ENCODE results near the gene SF3B4. TPM values are rescaled to one million over a fixed set of nuclear protein-coding genes. Genes with fewer than 3 reads are reported as not detected.

The SF3B4 gene
- total and polyA plus RNA-seq, 2 of the 13 experiments (the other 11 are each of a cell fraction or from before 2014, with no cell fraction given), result 13.8 to 14.8 TPM

- TF ChIP-seq MYNN (CRISPR knock-in tag; IDR thresholded peaks at IDR 0.05; ENCODE audit: low read depth) (no peak), ZNF672 (CRISPR knock-in tag; IDR thresholded peaks at IDR 0.05) (no peak), ZC3H4 (CRISPR knock-in tag; IDR thresholded peaks at IDR 0.05; ENCODE audit: borderline replicate concordance) (peak; percentile 97), CSRNP1 (CRISPR knock-in tag; IDR thresholded peaks at IDR 0.05) (peak; percentile 19; the same call in 1 of the 2 replicates), ATAD3A (CRISPR knock-in tag; IDR thresholded peaks at IDR 0.05) (no peak), PAF1 (CRISPR knock-in tag; IDR thresholded peaks at IDR 0.05) (no peak), SMAD1 (CRISPR knock-in tag; IDR thresholded peaks at IDR 0.05; ENCODE audit: borderline replicate concordance, low read depth) (peak; percentile 15; the same call in 1 of the 2 replicates), MTA1 (CRISPR knock-in tag; IDR thresholded peaks at IDR 0.05; ENCODE audit: borderline replicate concordance) (no peak), ZMAT3 (CRISPR knock-in tag; conservative IDR thresholded peaks at IDR 0.05) (0 out of 2 replicates have a peak, but pooled peaks have one; percentile 22), ZNF20 (CRISPR knock-in tag; IDR thresholded peaks at IDR 0.05) (no peak), ZNF337 (CRISPR knock-in tag; IDR thresholded peaks at IDR 0.05; ENCODE audit: borderline replicate concordance, low read depth) (no peak), BCLAF1 (IDR thresholded peaks at IDR 0.05) (no peak), ZNF556 (CRISPR knock-in tag; IDR thresholded peaks at IDR 0.05; ENCODE audit: borderline replicate concordance) (no peak), ZNF235 (CRISPR knock-in tag; IDR thresholded peaks at IDR 0.05; ENCODE audit: borderline replicate concordance) (no peak), DZIP1 (CRISPR knock-in tag; IDR thresholded peaks at IDR 0.05) (no peak), NKX3-1 (CRISPR knock-in tag; IDR thresholded peaks at IDR 0.05) (peak; percentile 18; the same call in 1 of the 2 replicates), USF2 (IDR thresholded peaks at IDR 0.05; ENCODE audit: low read depth, low read length) (no peak), USF2 (CRISPR knock-in tag; IDR thresholded peaks at IDR 0.05; ENCODE audit: borderline replicate concordance) (no peak), CEBPB (IDR thresholded peaks at IDR 0.05; ENCODE audit: borderline replicate concordance, low read depth, low read length) (no peak), EHMT2 (IDR thresholded peaks at IDR 0.05; ENCODE audit: borderline replicate concordance, low read depth, low read length) (no peak)
These were observed 41.0 kb downstream of the SF3B4 start (continued) for GRCh38 chr1:149886396-149887195.

Measured in HepG2 (cell line).